HL-60/S4 treated with retinoic acid at 250 ng/mL for 4 days and 3 days (cell line): ENCODE measurements around the gene LSM5.
"Not testable (repeated sequence)": the region's sequence is repeated elsewhere in the genome, so short reads cannot be mapped to it uniquely, and the experiment has no call there.

Experiments used
- in situ Hi-C: fragments of 300-500 bp; cut with MboI; formaldehyde crosslinking; loops from 2 replicates; pipeline ENCODE4 v1.7.0; 2022; ENCODE audit warnings: low sequenced_read_pairs

Gene LSM5

GRCh38 chr7:32506266-32507054 lies 16.3 kb upstream of the LSM5 start:
- in situ Hi-C loops: no loop called here

DNA sequence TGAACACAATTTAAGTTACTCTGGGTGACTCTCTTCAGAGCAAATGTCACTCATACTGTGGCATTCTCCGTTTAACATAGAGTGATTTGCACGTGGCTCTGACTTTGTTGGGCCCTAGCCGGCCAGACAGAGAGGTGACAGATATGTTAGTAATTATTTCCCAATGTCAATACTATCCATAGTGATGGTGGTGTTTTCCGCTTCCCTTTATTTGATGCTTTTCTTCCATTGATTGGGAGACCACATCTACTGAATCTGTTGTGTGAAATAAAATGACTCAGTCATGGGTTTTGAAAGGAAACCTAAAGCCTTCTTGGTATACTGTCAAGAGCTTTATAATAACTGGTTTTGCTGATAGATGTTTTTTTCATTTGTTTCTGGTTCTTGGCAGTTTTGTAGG lies 12.5 kb upstream of the LSM5 start:
- in situ Hi-C loops: no loop called here

DNA sequence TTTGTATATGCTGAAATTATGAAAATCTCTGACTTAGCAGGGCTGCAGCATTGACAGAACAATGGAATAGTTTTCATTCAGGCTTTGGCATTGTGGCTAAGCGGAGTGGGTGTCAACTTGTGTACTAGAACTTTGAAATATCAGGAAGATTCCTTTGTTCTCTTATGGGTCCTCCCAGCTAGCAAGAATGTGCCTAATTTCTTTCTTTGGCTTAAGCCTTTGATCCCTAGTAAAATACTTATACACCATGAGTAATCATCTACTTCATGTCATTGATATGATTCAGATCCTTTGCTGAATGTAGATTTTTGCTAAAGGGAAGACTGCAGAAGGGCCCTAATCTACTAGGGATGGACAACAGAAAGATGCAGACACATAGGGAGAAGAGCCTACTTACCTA lies 11.3 kb upstream of the LSM5 start:
- in situ Hi-C loops: no loop called here

DNA sequence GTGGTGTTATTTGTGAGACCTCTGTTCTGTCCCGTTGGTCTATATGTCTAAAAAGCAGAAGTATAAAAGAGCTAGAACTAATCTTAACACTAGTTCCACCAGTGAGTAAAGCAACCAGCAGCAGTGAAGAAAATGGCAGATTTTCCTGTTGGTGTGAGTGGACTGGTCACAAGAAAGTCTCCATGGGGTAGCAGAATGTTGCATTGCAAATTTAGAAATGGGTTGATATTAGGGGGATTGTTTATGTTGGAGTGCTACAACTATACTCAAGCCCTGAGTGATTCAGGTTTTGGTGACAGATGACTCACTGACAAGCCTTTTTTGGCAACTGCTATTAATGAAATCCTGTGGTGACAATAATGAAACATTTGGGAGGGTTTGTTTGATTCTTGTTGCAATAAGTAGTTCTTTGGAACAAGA lies 10.8 kb upstream of the LSM5 start:
- in situ Hi-C loops: no loop called here

DNA sequence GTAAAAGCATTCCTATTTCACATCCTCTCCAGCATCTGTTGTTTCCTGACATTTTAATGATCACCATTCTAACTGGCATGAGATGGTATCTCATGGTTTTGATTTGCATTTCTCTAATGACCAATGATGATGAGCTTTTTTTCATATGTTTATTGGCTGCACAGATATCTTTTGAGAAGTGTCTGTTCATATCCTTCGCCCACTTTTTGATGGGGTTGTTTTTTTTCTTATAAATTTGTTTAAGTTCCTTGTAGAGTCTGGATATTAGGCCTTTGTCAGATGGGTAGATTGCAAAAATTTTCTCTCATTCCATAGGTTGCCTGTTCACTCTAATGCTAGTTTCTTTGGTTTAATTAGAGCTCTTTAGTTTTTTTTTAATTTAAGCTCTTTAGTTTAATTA lies 10.0 kb upstream of the LSM5 start:
- in situ Hi-C loops: not testable (repeated sequence)

- in situ Hi-C loops: not testable (repeated sequence)
Observed at GRCh38 chr7:32499755-32500154, 9.6 kb upstream of the LSM5 start.

DNA sequence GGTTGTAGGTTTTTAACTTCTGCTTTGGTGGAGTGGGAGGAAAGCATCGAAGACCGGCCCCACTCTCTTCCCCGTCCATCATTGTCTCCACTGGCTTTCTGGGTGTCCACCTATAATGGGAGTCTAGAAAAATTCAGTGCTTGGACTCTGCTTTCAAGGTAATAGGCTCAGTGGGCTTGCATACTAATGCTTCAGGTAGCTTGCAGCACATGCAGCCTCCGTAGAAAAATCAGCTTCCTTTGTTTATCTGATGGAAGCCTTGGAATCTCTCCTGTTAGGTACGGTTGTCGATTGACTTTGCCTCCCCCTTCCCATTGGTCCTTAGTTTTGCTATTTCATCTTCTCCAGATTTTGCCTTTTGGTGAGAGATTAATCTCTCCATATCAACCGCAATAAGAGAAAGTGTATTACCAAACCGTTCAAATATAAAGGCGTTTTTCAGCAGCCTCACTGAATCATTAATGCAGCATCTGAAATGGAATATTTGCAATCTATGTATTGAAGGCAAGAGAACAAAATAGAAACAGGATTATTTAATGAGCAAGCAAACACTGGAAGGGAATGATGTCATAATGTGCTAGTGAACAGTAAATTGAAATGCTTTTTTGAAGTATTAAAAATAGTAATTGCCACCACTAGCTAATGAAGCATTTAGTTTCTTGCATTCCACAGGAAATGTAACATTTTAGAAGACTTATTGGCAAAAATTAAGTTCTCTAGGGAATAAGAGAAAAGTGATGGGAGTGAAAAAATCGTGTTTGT lies 6.1 kb upstream of the LSM5 start:
- in situ Hi-C loops: no loop called here

DNA sequence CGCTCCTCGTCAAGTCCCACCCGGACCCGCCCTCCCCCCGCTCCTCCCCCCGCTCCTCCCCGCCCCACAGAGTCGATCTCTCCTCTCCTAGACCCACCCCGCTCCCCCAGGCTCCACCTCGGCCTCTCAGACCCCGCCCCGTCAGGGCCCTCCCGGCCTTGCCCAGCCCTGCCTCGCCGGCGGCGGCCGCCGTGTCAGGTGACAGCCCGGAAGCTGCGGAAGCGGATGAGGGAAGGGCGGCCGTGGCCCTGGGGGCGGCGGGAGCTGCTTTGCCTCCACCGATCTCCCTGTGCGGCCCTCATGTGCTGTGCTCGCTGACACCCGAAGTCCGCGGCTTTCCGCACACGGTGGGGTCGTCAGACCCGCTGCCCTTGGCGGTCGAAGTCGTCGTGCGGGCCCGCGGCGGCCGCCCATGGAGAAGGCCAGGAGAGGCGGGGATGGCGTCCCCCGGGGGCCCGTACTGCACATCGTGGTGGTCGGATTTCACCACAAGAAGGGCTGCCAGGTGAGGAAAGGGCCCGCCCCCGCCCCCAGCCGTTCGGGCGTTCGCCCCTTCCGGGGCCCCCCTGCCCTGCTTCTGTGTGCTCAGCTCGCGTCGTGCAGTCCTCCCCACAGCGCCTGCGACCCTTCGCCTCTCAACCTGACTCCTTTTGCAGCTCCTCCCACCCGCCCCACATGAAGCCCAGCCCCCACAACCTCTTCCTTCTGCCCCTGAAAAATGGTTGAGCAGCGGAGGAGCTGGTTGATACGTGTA lies 5.3 kb upstream of the LSM5 start, which contains the start of gene AVL9:
TSS of gene AVL9 (plus strand) at position 192 of the 754 bp plus-strand sequence. CDS start at position 413, 221 bp downstream.
- in situ Hi-C loops: no loop called here

DNA sequence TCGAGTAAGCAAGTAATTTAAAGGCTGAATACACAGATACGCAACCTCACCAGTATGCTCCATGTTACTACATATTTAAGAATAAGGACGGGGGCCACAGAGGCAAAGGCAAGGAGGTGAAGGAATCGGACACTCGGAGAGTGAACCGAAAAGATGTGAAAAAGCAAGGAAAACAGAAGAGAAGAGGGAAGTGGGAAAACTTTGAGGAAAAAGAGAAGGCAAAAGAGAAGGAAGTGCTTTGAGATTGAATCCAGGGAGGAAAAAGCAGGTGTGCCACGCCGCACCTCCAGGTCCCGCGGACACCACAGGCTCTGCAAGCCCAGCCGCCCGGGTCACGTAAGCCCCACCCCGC lies 4.7 kb upstream of the LSM5 start:
- in situ Hi-C loops: no loop called here

- in situ Hi-C loops: no loop called here
Observed at GRCh38 chr7:32489788-32490126, 423 bp downstream of the LSM5 start.

DNA sequence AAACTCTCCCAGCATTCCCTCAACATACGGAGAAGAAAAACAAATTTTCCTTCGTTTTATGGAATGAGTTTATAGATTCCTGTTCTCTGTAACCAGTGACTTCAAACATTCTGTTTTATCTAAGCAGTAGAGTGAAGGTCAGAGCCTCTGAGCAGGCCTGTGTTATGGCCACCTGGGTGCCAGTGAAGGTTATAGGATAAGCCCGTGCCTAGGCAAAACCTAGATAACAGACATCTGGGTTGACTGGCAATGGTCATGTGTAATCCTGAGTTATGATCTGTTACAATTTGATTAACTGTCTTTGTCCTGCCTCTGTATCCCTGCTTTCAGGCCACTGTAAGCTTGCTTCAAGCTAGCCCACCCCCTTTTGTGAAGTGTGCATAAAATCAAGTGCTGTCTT lies 8.3 kb downstream of the LSM5 start:
- in situ Hi-C loops: no loop called here

GRCh38 chr7:32481176-32481575 lies 9.0 kb downstream of the LSM5 start:
- in situ Hi-C loops: no loop called here

DNA sequence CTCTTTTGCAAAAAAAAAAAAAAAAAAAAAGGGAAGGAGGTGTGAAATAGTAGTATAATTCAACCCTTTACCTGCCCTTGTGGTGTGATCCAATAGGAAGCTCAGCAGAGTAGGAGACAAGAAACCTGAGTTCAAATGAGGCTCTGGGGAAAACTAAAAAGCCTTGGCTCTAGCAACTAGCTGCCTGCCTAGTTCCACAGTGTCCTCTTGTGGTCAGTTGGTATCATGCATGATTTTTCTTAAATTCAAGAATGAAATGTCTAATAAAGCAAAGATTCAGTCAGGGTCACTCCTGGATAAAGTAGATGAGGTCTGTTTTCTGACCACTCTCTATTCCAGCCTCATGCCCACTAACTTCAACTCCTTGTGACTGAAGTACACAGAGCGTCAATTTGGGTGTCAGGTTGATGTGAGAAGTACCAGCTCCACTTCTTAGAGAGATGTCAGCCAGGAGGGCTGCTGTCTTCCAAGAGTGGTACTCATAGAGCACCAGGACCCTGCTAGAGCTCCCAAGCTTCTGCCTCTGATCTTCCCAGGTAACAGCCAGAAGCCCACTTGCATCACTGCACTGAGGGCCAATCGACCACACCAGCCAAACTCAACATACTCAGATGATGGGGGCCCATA lies 10.5 kb downstream of the LSM5 start:
- in situ Hi-C loops: no loop called here

- in situ Hi-C loops: no loop called here
Observed at GRCh38 chr7:32477649-32477980, 12.6 kb downstream of the LSM5 start.

DNA sequence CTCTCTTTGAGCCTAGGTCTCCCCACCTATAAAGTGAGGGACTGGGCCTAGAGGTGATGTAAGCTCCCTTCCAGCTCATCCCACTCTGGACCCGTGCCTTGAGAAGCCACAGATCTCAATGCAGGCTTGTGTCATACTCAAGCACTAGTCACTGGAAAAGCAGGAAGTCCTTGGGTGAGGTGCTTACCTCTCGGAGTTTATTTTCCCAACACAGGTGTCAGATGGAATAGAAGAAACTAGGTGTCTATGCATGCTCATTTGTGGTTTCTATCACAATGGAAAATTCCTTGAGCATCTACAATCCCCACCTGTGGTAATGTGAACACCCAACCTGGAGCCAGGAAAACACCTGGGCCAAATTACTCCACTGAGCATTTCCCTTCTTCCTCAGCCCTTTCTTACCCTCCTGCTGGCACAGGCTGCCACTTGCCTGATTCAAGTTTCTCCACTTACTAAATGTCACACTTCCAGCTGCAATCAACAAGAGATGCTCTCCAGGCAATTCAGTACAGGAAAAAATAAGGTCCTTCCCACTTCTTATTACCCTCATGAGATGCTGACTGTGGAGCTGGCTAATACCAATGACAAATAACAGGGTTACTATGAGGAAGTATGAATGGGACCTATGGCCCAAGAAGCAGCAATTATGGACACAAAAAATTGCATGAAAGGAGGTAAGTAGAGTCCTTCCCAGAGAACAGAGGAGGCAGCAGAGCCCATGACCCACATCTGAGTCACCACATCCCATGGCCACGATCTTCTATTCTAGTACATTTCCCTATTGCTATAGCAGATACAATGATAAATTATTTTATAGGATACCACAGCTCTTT lies 13.1 kb downstream of the LSM5 start:
- in situ Hi-C loops: no loop called here

DNA sequence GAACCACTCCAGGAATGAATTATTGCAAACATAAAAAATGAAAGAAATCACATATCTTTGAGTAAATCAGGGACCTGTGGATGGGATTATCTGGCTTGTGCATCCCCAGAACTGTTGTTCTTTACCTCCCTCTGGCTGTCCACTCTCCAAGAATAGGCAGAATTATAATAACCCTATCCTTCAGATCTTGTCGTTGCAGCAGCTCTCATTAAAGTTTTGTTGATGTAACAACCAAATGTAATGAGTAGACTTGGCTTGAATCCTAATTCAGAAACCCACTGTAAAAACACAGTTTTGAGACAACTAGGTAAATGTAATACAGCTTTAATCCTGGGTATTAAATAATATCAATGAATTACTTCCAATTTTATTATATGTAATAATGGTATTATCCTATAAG lies 16.2 kb downstream of the LSM5 start:
- in situ Hi-C loops: no loop called here

DNA sequence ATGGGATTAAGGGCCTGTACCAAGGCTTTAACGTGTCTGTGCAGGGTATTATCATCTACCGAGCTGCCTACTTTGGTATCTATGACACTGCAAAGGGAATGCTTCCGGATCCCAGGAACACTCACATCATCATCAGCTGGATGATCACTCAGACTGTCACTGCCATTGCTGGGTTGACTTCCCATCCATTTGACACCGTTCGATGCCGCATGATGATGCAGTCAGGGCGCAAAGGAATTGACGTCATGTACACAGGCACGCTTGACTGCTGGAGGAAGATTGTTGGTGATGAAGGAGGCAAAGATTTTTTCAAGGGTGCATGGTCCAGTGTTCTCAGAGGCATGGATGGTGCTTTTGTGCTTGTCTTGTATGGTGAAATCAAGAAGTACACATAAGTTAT lies 18.2 kb downstream of the LSM5 start:
- in situ Hi-C loops: no loop called here

GRCh38 chr7:32470871-32471270 lies 19.3 kb downstream of the LSM5 start:
- in situ Hi-C loops: no loop called here

DNA sequence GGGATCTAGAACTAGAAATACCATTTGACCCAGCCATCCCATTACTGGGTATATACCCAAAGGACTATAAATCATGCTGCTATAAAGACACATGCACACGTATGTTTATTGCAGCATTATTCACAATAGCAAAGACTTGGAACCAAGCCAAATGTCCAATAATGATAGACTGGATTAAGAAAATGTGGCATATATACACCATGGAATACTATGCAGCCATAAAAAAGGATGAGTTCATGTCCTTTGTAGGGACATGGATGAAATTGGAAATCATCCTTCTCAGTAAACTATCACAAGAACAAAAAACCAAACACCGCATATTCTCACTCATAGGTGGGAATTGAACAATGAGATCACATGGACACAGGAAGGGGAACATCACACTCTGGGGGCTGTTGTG lies 20.2 kb downstream of the LSM5 start:
- in situ Hi-C loops: not testable (repeated sequence)

DNA sequence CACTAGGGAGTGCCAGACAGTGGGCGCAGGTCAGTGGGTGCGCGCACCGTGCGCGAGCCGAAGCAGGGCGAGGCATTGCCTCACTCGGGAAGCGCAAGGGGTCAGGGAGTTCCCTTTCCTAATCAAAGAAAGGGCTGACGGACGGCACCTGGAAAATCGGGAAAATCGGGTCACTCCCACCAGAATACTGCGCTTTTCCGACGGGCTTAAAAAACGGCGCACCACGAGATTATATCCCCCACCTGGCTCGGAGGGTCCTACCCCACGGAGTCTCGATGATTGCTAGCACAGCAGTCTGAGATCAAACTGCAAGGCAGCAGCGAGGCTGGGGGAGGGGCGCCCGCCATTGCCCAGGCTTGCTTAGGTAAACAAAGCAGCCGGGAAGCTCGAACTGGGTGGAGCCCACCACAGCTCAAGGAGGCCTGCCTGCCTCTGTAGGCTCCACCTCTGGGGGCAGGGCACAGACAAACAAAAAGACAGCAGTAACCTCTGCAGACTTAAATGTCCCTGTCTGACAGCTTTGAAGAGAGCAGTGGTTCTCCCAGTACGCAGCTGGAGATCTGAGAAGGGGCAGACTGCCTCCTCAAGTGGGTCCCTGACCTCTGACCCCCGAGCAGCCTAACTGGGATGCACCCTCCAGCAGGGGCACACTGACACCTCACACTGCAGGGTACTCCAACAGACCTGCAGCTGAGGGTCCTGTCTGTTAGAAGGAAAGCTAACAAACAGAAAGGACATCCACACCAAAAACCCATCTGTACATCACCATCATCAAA lies 25.4 kb downstream of the LSM5 start:
- in situ Hi-C loops: not testable (repeated sequence)
